NB4 (cell line): ENCODE results near the gene ZNF644.

Experiments
- DNase-seq: peaks from one replicate; pipeline ENCODE4 v3.0.0; 2010; ENCODE audit warnings: low read depth
- H3K4me3 ChIP-seq: one replicate; pipeline ENCODE4 v1.5.1; 2011; ENCODE audit warnings: mild to moderate bottlenecking, low read depth, low read length, moderate library complexity
- CTCF ChIP-seq: IDR thresholded peaks from one replicate; pipeline ENCODE4 v1.5.1; 2012; ENCODE audit warnings: low read depth, low read length
- MAX ChIP-seq: IDR thresholded peaks from 2 replicates; pipeline ENCODE4 v1.6.1; 2011; ENCODE audit warnings: low read depth, low read length
- MYC ChIP-seq: IDR thresholded peaks from 2 replicates; pipeline ENCODE4 v1.6.1; 2011; ENCODE audit warnings: low read depth, low read length
- POLR2A ChIP-seq: IDR thresholded peaks from 2 replicates; pipeline ENCODE4 v1.6.1; 2011; ENCODE audit warnings: mild to moderate bottlenecking; ENCODE audit not compliant: insufficient read length; ENCODE audit errors: extremely low read depth

The ZNF644 gene

GRCh38 chr1:90959352-90960206 lies 62.3 kb downstream of the ZNF644 start:
- TF ChIP-seq MAX (no peak), POLR2A (no peak), MYC (no peak), CTCF (no peak)
- DNase-seq: peak; percentile 66
- no peak overlapping the region for H3K4me3 ChIP-seq

GRCh38 chr1:90957497-90957896 lies 64.3 kb downstream of the ZNF644 start:
- H3K4me3 ChIP-seq: no peak overlapping the region
- DNase-seq: no peak
- TF ChIP-seq MAX (no peak), CTCF (no peak), POLR2A (no peak), MYC (no peak)

- TF ChIP-seq POLR2A: no peak
- no peak for TF ChIP-seq CTCF
- no peak for TF ChIP-seq MYC
- no peak for TF ChIP-seq MAX
- no peak for DNase-seq
- no peak overlapping the region for H3K4me3 ChIP-seq
These were observed 66.1 kb downstream of the ZNF644 start for GRCh38 chr1:90955769-90956168.

- no peak overlapping the region for H3K4me3 ChIP-seq
- TF ChIP-seq CTCF: no peak
- TF ChIP-seq MAX: no peak
- no peak for TF ChIP-seq POLR2A
- no peak for TF ChIP-seq MYC
- DNase-seq: peak; percentile 29
These were observed 68.9 kb downstream of the ZNF644 start for GRCh38 chr1:90952906-90953305.

GRCh38 chr1:90951009-90951408 lies 70.8 kb downstream of the ZNF644 start:
- TF ChIP-seq POLR2A: no peak
- no peak for TF ChIP-seq CTCF
- TF ChIP-seq MYC: no peak
- no peak for TF ChIP-seq MAX
- no peak overlapping the region for H3K4me3 ChIP-seq
- no peak for DNase-seq
